Globus pallidus (tissue), 1 donor: ENCODE results near the gene PRRT4.
A peak's percentile ranks its signal among the peaks of the same experiment; 100 is the strongest.

Source experiments
- DNase-seq: peaks from one replicate; pipeline ENCODE4 v3.0.0-alpha.2; 2015; ENCODE audit warnings: low spot score

Gene PRRT4

DNA sequence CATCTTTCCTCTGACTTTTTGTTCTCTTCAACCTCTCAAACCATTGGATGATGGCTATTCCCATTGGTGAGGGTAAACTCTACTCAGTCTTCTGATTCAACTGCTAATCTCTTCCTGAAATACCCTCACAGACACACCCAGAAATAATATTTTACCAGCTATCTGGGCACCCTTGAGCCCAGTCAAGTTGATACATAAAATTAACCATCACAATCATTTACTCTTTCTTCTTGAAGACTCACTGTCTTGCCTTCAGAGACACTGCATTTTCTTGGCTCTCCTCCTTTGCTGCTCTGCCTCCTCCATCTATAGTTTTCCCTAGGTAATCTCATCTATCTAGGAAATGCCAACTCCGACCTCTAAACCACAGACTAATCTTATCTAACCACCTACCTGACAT, 12.6 kb upstream of the PRRT4 start:
- no peak for DNase-seq

GRCh38 chr7:128373606-128374005, 12.1 kb upstream of the PRRT4 start:
- no peak for DNase-seq

- no peak for DNase-seq
Observed at GRCh38 chr7:128370491-128370890, 9.0 kb upstream of the PRRT4 start.

DNA sequence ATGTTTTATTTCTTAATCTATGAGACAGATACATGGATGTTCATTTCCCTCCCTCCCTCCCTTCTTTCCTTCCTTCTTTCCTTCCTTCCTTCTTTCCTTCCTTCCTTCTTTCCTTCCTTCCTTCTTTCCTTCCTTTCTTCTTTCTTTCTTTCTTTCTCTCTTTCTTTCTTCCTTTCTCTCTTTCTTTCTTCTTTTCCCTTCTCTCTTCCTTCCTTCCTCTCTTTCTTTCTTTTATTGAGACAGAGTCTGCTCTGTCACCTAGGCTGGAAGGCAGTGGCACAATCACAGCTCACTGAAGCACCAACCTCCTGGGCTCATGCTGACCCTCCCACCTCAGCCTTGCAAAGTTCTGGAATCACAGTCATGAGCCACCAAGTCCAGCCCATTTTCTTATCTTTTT, 5.5 kb upstream of the PRRT4 start:
- no peak for DNase-seq

- DNase-seq = no peak
Observed at GRCh38 chr7:128366300-128366699, 4.8 kb upstream of the PRRT4 start.

- DNase-seq = no peak
Observed at GRCh38 chr7:128365432-128365831, 3.9 kb upstream of the PRRT4 start.

- DNase-seq = no peak
Observed at GRCh38 chr7:128364166-128364870, 2.8 kb upstream of the PRRT4 start.

- no peak for DNase-seq
Observed at GRCh38 chr7:128363261-128363721, 1.8 kb upstream of the PRRT4 start.

DNA sequence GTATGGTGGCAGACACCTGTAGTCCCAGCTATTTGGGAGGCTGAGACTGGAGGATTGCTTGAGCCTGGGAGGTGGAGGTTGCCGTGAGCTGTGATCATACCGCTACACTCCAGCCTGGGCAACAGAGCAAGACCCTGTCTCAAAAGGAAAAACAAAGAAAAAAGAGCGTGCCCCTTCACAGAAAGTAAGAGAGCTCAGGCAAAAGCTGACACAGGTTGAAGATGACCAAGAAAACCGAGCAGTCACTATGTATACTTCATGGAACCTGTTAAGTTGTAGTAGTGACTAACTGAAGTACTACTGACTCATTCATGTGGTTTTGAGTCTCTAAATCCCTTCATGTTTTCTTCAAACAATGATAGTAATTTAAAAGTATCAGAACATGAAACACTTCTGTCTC, 1.2 kb upstream of the PRRT4 start:
- DNase-seq = no peak

- DNase-seq = no peak
Observed at GRCh38 chr7:128360359-128360678, 1.2 kb downstream of the PRRT4 start.

GRCh38 chr7:128359939-128360338, 1.6 kb downstream of the PRRT4 start:
- DNase-seq = no peak

DNA sequence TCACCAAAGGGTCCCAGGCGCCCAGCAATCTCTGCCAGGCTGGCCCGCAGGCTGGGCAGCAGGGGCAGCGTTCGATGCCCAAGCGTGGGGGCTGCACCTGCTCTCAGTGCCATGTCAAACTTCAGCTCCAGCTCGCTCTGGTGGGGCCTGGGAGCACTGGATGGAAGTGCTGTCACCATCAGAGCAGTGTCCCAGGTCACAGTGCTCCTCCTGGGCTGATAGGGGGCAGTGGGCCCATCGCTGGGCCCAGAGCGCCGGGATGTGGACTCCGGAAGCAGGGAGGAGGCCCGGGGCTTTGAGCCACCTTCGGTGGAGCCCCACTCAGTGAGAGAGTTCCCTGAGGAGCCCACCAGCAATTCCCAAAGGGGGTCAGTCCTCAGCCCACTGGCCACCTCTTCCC, 2.2 kb downstream of the PRRT4 start:
- no peak for DNase-seq

- no peak for DNase-seq
Observed at GRCh38 chr7:128358233-128358632, 3.3 kb downstream of the PRRT4 start.

GRCh38 chr7:128357217-128357613, 4.3 kb downstream of the PRRT4 start:
- DNase-seq = no peak

- DNase-seq = no peak
Observed at GRCh38 chr7:128356546-128357216, 4.8 kb downstream of the PRRT4 start.

DNA sequence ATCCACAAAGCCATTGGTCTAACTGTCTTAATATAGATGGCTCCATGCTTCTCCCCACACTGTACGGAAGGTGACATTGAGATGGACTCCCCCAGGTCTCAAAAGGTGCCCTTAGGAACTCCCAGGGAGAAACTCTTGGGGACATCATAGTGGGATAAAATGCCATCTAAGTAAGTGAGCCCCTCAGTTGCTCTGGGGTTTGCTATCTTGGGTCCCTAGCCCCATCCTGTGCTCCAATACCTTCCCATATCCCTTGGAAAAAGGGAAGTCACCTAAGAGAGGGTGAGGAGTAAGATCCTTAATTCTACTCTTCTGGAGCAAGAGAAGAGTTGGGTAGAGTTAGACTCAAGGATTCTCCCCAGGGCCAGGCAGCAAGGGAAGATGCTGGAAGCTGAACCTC, 7.9 kb downstream of the PRRT4 start:
- no peak for DNase-seq

DNA sequence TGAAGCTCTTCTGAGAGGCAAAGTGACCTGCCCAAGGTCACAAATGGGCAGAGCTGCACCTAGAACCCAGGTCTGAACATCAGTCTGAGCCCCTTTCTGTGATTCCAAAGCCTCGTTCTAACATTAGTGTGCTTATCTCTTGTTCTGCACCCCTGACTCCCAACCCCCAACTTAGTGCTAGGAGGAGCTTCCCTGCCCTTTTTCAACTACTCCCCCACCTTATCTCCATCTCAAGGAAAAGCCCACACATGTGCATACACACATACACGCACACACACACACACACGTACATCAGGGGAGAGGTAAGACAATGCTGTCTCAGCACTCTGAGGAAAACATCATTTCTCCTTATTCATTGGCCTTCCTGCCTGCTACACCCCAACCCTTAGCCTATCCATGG, 8.3 kb downstream of the PRRT4 start:
- no peak for DNase-seq

- DNase-seq = no peak
Observed at GRCh38 chr7:128352636-128353035, 8.9 kb downstream of the PRRT4 start.

DNA sequence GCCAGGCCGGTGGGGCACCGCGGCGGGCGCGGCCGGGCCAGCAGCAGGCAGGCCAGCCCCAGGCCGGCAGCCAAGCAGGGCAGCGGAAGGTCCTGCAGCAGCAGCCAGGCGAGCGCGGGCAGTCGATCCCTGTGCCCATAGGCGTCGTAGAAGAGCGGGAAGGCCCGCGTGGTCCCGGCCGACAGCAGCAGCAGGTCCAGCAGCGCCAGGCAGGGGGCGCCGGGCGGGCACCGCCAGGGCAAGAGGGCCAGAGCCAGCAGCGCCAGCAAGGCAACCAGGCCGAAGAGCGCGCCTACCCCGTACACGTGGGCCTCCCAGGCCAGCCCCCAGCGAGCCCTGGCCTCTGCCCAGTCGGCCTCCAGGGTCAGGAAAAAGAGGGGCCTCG, 9.3 kb downstream of the PRRT4 start:
- peak; percentile 29 for DNase-seq

DNA sequence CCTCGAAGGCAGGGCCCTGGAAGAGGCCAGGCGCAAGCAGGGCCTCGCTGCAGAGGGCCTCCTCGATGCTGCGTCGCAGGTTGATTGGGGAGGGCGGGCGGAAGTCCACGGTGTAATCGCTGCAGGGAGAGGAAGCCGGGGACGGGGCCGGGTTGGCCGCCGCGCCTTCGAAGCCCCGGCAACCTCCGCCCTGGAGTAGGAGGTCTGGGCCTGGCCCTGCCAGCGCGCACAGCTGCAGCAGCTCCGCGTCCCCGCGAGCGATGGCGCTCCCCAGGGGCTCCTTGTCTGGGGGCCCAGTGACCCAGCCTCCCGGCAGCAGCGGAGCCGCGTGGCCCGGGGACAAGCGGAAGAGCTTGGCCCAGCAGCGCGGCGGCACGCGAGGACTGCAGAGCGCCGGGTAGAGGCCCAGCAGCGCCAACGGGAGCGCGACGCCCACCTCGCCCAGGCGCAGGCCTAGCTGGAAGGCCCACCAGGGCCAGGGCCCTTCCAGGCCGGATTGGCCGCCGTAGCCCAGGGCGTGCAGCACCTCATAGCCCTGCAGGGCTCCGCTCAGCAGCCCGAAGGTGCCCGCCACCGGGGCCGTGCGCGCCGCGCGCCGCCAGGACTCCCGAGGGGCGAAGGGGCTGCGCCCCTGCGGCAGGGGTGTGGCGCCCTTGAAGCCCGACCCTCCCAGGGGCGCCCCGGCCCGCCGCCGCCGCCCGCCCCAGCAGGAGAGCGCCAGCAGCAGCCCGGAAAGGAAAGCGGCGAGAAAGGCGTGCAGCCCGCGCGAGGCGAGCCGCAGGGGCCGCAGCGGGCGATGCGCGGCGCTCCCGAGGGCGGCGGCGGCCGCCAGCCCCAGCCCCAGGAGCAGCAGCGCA, 10.0 kb downstream of the PRRT4 start:
- DNase-seq = no peak

GRCh38 chr7:128350708-128351295, 10.7 kb downstream of the PRRT4 start:
- DNase-seq = no peak

DNA sequence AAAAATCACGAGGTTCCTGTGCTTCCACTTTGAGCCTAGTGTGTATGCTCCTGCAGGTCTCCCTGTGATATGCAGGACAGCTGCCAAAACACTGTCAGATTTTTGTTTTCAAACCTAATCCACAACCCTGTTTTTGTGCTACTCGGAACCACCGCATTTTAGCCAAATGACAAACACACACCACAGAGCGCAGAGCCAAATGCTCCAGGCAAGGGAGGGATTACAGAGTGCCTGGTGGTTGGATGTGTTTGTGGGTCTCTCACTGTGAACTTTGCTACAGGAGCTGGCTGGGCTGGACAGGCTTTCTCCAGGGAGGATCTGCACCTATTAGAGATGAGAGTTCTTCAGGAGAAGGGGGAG, 12.0 kb downstream of the PRRT4 start:
- DNase-seq = no peak

DNA sequence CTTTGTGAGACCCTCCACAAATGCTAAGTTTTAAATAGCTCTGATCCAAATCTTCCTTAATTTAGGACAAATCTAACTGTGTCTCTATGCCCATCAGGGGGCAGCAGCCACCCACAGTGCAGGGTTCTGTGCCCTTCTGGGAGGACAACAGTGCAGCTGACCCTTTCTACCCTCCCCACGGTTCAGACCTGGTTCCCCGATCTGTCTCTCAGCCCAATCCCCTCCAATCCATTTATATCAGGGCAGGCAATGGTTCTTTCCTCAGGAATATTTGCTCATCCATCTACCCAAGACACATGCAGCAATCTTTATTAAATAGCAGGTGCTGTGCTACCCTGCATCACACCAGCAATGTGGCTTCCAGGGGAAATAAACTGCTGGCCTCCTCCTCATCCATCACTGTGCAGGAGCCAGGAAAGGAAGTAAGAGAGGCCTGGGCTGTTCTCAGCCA, 13.8 kb downstream of the PRRT4 start:
- peak; percentile 47 for DNase-seq
